ENCODE measurements around the gene ADORA1.

ADORA1 gene

DNA sequence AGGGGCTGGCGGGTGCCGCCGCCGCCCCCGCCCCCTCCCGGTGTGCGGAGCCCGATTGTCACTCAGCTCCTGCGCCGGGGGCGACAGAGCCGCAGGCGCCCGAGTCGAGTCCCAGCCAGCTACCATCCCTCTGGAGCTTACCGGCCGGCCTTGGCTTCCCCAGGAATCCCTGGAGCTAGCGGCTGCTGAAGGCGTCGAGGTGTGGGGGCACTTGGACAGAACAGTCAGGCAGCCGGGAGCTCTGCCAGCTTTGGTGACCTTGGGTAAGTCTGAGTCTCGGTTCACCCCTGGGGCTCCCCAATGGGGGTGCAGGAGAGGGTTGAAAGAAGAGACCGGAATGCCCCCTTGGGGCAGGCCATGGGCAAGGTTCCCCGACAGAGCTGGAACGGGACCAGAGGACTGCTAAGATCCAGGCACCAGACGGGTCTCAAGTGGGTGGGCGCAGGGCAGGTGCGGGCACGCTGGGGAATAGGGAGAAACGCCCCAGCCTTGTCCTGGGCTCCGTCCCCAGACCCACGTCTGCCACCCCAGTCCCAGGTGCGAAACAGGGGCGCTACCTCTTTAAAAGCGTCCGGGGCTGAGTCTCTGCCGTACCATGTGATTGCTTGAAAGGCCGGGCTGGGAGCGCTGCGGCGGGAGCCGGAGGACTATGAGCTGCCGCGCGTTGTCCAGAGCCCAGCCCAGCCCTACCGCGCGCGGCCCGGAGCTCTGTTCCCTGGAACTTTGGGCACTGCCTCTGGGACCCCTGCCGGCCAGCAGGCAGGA, at the start of gene ADORA1:
TSS of gene ADORA1 (plus strand) at position 61 of the 765 bp plus-strand sequence. CDS start 1,116 bp downstream, outside the sequence.
- H3K27ac ChIP-seq, result no peak within 1 kb of the TSS
- no peak for TF ChIP-seq ZFX (IDR thresholded peaks at IDR 0.05)
- TF ChIP-seq, protein P1, sequence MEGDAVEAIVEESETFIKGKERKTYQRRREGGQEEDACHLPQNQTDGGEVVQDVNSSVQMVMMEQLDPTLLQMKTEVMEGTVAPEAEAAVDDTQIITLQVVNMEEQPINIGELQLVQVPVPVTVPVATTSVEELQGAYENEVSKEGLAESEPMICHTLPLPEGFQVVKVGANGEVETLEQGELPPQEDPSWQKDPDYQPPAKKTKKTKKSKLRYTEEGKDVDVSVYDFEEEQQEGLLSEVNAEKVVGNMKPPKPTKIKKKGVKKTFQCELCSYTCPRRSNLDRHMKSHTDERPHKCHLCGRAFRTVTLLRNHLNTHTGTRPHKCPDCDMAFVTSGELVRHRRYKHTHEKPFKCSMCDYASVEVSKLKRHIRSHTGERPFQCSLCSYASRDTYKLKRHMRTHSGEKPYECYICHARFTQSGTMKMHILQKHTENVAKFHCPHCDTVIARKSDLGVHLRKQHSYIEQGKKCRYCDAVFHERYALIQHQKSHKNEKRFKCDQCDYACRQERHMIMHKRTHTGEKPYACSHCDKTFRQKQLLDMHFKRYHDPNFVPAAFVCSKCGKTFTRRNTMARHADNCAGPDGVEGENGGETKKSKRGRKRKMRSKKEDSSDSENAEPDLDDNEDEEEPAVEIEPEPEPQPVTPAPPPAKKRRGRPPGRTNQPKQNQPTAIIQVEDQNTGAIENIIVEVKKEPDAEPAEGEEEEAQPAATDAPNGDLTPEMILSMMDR (conservative IDR thresholded peaks at IDR 0.05), result no peak

GRCh38 chr1:203077956-203078355, 49.6 kb upstream of the ADORA1 start:
- TF ChIP-seq ZFX (IDR thresholded peaks at IDR 0.05), result no peak
- TF ChIP-seq, protein P1 (conservative IDR thresholded peaks at IDR 0.05), result no peak

DNA sequence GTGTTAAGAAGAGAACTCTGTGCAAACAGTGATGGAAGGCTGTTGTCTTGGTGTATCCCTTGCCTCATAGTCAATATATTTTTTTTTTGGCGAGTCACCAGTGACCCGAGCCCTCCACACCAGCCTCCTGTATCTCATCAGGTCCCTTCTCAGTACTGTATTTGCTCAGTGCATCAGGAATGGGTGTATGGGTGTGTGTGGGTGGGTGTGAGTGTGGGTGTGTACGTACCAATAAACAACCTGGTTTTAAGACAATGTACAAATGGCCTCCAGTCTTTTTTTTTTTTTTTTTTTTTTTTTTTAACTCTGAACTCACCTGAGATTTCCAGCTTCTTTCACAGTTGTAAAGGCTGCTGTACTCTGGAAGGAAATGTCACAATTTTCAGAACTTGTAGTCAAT, 49.0 kb upstream of the ADORA1 start:
- no peak overlapping the region for H3K27ac ChIP-seq
- TF ChIP-seq, protein P1 (conservative IDR thresholded peaks at IDR 0.05), result no peak
- TF ChIP-seq ZFX (IDR thresholded peaks at IDR 0.05), result no peak

More at GRCh38 chr1:203077956-203078355, 49.6 kb upstream of the ADORA1 start:
- no peak overlapping the region for H3K27ac ChIP-seq

DNA sequence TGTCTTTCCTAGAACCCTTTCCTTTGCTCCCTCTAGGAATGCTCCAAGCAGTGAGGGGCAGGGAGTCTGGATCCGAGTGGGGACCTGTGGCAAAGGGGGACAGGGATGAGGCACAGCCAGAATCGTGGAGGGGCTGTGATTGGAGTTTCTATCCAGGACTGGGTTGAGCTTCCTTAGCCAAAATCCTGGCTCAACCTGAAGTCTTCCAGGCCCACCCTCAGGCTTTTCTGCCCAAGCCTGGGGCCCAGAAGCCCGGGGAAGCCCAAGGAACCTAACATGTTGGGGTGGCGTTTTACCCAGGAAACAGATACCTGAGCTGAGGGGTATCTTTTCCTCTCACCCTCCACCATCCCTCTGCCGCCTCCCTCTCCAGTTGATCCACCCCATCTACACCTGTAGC, 47.1 kb upstream of the ADORA1 start:
- no peak overlapping the region for H3K27ac ChIP-seq
- TF ChIP-seq, protein P1 (conservative IDR thresholded peaks at IDR 0.05), result no peak
- no peak for TF ChIP-seq ZFX (IDR thresholded peaks at IDR 0.05)

- no peak overlapping the region for H3K27ac ChIP-seq
- TF ChIP-seq, protein P1 (conservative IDR thresholded peaks at IDR 0.05), result no peak
Measured at GRCh38 chr1:203081465-203082230, 45.9 kb upstream of the ADORA1 start.

GRCh38 chr1:203082231-203082505, 45.4 kb upstream of the ADORA1 start:
- no peak for TF ChIP-seq ZFX (IDR thresholded peaks at IDR 0.05)
- TF ChIP-seq, protein P1 (conservative IDR thresholded peaks at IDR 0.05), result no peak
- H3K27ac ChIP-seq, result no peak overlapping the region
